GM03348 (cell line): ENCODE data around the gene FCER2.

ENCODE experiments used
- DNase-seq: peaks from one replicate; pipeline ENCODE4 v3.0.0; 2012; ENCODE audit warnings: low spot score

The FCER2 gene

DNA sequence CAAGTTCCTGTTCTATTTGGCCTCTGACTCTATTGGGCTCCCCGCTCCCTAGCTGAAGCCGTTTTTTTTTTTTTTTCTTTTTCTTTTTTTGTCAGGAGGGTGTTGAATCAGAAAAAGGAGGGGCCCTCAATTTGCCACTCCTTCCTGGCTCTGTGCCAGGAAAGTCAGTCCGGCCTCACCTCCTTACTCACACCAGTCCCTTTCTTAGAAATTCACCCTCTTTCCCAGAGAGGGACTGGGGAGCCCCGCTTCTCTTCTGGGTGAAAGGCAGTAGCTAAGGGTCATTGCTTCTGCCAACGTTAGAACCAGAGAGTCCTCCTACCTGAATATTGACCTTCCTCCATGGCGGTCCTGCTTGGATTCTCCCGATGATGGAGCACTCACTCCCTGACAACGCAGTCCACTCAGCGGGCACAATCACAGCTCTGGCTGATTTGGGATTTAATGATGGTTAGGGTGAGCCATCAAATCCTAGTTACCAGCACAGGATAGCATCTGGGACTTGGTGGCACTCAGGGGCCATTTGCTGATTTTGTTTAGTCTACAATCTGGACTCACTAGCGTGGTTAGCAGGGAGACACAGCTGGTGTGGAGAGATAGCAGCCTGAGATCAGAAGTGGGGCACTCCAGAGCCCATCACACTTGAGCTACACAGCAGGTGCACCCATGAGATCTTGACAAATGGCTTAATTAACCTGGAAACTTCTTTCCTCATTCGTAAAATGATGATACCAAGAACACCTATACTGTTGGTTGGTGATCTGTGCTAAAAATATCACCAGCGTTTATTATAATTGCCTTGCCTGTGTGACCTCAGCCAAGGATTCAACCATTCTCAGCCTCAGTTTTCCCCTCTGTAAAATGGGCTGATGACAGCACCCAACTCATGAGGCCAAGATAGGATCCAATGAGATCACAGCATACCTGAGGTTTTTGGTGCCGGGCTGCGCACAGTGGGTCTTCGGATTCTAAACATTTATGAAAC, 2.2 kb downstream of the FCER2 start:
- DNase-seq, result no peak

DNA sequence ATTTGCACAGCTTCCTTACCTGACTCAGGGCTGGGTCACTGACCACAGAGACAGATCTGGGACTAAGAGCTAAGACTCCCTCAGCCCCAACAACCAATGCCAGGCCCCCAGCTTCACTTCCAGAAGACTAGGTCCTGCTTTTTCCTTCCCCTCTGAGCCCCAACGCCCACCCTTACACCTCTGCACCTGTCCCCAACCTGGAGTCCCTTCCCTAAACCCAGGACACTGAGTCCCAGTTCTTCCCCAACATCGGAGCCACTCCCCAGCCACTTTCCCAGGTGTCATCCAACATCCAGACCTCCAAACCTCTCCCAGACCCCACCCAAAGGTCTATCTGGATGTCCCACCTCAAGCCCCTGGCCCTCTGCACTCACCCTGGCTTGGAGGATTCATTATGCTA, 2.9 kb downstream of the FCER2 start:
- no peak for DNase-seq

DNA sequence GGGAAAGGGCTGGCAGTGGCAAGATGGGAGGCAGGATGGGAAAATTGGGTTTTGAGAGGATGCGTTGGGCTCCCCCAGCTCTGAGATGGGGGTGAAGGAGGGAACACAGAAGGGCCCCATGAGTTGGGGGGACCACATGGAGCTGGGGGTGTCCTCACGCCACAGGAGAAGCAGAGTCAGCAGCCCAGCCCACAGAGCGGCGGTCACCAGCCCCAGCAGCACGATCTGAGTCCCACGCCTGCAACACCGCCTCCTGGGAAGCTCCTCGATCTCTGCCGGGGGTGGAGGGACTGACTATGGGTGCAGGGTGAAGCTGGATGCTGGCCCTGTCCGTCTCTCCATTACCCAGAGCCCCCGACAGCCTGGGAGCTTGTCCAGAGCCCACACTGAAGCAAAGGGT, 3.3 kb downstream of the FCER2 start:
- DNase-seq, result no peak

DNA sequence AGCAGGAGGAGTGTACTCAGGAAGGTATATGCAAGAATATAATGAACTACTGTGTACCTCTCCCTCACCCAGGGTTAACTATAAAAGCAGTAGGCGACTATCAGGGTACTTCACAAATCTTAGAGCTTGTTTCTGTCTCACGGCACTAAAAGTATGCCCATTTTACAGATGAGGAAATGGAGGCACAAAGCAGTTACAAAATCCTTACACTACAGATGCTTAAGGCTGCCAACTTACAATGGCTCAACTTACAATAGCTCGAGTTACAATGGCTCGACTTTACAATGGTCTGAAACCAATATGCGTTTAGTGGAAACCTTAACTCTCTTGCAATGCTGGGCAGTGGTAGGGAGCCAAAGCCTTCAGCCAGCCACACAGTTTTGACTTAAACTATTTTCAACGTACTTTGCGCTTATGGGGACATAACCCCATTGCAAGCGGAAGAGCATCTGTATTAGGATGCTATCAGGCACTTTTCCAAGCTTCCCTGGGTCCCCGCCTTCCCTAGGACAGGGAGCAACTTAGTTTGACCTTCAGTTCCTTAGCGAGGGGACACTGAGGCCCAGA, 4.1 kb downstream of the FCER2 start:
- DNase-seq, result no peak

DNA sequence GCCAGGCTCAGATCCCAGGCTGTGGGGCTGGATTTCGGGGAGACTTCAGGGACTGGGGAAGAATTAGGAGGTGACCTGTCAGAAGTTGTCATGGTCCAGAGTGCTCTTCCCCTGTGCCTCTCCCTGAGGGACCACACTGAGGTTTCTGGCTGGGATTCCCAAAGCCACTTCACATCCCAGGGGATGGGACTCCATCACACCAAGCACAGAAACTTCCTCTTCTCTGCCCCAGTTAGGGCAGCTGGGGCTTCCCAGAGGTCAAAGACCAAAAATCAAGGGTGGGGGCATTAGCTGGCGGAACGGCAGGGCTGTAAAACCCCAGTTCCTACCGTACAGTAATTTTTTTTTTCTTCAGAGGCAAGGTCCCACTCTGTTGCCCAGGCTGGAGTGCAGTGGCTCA, 7.4 kb downstream of the FCER2 start:
- no peak for DNase-seq

DNA sequence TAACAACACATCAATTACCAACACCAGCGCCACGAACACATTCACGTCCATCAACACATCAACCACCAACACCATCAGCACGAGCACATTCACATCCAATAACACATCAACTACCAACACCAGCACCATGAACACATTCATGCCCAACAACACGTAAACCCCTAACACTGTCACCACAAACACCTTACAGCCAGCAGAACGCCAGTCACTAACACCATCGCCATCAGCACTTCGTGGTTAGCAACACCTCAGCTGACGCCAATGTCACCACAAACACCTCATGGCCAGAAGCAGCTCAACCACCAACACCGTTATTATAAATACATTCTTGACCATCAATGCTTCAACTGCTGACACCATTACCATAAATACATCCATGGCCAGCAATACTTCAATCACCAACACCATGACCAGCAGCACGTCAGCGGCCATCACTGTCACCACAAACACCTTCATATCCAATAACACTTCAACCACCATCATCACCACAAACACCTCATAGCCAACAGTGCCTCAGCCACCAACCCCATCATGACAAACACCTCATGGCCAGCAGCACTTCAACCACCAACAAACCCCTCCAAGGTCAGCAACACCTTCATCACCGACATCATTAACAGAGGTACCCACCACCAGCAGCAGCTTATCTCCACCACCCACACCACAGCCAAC, 9.4 kb downstream of the FCER2 start:
- no peak for DNase-seq

DNA sequence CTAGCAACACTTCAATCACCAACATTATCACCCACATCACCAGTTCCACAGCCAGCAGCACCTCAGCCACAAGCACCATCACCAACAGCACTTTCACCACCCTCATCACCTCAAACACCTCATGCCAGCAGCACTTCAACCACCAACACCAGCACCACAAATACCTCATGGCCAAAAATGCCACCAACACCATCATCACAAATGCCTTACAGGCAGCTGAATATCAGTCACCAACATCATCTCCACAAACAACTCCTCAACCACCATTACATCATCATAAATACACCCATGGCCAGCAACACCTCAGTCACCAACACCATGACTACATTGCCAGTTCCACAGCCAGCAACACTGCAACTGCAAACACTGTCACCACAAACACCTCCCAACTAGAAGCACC, 10.4 kb downstream of the FCER2 start:
- DNase-seq, result no peak

DNA sequence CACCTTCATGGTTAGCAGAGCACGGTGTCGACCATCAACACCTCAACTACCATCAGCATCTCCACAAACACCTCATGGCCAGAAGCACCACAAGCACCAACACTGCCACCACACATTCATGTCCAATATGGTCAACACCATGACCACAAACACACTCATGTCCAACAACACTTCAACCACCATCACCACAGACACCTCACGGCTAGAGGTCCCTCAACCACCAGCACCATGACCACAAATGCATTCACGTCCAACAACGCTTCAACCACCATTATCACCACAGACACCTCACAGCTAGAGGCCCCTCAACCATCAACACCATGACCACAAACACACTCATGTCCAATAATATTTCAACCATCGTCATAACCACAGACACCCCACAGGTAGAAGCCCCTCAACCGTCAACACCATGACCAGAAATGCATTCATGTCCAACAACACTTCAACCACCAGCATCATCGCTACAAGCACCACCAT, 11.1 kb downstream of the FCER2 start:
- DNase-seq, result no peak

DNA sequence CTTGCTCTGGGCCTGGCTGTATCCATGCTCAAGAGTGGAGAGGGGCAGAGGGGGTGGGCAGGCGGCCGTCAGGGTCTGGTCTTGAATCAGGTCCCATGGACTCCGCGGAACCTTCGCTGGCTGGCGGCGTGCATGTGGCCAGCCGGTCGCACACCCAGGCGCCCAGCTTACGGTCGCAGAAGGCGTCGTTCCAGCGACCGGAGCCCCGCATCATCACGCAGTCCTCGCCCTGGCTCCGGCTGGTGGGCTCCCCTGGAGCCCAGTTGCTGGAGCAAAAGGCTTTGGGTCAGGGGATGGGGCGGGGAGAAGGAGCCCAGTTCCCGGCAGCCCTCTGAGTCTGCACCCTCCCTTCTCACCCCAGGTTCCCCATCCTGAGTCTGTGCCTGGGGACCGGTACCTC, 12.8 kb downstream of the FCER2 start:
- no peak for DNase-seq

DNA sequence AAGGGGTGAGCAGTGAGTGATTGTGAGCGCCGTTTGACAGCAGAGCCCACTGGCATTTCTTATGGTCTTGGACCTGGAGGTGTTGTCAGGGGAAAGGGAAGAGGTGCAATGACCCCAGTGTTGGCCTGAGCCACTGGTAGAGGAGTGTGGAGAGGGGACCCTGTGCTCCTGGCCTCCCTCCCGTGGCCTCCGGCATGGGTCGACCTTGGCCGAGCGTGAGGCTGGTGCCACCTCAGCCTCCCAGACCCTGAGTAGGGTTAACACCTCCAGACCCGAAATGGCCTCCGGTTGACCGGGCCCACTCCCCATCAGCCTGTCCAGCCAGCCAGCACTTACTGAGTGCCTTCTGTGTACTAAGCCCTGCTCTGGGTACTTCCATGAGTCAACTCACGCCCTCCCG, 14.8 kb downstream of the FCER2 start:
- no peak for DNase-seq

DNA sequence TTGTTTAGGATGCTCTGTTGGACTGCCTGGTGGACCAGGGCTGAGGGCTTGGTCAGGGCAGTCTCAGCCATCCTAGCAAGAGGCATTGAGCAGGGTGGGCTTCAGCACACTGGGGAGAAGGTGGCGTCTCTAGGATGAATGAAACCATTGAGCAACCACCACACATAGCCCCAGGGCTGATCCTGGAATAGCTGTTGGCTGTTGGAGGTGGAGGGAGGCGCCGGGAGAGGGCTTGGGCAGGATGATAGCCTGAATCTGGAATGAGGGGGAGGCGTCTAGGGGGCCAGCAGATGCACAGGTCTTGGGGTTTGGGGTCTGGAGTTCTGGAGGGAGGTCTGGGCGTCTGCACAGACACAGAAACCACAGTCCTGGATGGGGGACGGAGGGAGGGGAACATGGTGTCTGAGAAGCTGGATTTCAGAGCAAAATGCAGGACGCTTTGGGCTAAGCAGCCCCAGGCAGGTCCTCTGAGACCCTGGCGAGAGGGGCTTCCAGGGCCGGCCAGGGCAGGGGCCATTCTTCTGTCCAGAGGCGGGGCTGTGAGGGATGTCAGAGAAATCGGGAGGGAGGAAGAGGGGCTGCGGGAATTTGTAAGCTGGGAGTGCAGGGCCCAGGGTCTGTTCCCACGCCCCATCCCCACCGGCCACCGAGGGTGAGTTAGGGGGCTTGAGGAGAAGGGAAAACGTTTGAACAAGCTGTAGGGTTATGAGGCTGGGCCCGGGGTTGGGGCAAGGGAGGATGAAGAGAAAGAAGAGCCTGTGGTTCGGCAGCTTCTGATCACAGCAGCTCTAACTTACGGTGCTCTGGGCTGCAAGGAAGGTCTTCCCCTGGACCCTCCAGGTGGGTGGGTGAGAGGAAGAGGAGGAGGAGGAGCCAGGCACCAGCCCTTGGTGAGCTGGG, 16.1 kb downstream of the FCER2 start:
- DNase-seq, result no peak

DNA sequence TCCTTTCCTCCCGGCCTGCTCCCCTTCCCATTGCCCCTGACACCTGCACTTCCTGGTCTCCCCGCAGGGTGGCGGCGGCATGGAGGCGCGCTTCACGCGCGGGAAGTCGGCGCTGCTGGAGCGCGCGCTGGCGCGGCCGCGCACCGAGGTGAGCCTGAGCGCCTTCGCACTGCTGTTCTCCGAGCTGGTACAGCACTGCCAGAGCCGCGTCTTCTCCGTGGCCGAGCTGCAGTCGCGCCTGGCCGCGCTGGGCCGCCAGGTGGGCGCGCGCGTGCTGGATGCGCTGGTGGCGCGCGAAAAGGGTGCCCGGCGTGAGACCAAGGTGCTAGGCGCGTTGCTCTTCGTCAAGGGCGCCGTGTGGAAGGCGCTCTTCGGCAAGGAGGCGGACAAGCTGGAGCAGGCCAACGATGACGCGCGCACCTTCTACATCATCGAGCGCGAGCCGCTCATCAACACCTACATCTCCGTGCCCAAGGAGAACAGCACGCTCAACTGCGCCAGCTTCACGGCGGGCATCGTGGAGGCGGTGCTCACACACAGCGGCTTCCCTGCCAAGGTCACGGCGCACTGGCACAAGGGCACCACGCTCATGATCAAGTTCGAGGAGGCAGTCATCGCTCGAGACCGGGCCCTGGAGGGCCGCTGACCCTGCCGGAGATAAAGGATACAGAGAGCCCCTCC, 19.6 kb downstream of the FCER2 start:
- no peak for DNase-seq

DNA sequence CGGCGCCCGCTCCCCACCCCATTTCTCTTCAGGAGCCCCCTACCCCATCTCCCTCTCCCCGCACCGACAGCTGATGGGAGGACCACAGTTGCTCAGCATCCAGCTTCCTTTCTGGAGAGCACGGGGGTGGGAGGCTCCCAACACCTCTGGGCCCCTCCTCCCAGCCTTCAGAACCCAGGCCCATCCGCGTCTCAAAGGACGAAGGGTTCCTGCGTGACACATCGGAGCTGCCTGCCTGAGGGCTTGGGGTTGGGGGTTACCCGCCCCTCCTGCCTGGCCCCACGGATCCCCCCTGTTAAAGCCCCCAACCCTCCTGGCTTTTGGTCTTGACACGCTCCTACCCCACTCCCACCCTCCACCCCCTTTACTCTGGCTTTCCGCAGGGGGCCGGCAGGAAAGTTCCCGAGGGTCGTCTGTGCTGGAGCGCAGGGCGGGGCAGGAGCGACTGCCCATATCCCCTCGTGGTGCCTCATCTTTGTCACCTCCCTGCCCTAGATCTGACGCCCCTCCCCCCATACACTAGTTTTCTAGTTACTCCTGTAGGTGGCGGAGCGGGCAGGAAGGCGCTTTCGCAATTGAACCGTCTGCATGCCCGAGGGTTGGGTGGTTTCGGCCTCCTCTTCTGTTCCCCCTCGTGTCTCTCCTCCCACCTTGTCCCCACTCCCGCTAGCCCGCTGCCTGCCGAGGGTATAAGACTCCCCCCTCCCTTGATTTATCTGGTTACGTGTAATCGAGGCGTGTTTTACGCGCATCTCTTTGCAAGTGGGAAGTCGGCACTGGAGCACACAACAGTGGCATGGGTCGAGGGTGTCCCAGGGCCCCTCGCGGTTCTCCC, 20.4 kb downstream of the FCER2 start:
- peak; percentile 92 for DNase-seq

DNA sequence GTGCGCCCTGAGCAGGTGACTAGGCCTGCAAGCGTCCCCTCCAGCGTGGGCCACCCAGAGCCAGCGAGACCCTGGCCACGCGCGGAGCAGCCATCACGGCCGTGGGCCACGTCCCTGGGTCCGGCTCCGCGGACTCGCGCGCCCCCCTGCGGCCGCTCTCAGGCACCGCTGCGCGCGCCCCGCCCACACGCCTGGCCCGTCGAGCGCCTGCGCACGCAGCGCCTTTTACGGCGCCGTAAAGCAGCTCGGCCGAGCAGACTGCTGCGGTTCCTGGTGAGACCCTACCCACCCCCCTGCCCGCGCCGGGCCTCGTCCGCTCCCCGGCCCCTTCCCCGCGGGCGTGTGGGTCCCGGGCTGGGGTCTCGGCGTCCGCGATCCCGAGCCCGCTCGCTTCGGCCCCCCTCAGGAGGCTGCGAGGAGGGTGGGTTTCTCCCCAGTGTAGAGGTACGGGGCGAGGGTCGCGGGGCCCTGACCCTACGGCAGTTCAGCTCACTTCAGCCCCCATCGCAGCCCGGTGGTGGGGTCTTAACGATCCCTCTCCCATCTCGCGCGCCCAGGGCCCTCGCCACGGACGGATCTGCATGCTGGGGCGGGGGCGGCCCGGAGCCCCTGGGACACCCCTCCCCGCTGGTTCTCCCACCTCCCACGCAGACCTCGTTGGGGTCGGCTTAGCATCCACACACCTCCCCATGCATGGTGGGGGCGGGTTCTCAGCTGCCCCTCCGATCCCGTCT, 21.2 kb downstream of the FCER2 start, which contains the start of gene TRAPPC5:
Gene TRAPPC5, plus strand, starts transcription at position 228 of the 734 bp plus-strand sequence. CDS start 1,421 bp downstream, outside the sequence.
- DNase-seq, result peak; percentile 98

DNA sequence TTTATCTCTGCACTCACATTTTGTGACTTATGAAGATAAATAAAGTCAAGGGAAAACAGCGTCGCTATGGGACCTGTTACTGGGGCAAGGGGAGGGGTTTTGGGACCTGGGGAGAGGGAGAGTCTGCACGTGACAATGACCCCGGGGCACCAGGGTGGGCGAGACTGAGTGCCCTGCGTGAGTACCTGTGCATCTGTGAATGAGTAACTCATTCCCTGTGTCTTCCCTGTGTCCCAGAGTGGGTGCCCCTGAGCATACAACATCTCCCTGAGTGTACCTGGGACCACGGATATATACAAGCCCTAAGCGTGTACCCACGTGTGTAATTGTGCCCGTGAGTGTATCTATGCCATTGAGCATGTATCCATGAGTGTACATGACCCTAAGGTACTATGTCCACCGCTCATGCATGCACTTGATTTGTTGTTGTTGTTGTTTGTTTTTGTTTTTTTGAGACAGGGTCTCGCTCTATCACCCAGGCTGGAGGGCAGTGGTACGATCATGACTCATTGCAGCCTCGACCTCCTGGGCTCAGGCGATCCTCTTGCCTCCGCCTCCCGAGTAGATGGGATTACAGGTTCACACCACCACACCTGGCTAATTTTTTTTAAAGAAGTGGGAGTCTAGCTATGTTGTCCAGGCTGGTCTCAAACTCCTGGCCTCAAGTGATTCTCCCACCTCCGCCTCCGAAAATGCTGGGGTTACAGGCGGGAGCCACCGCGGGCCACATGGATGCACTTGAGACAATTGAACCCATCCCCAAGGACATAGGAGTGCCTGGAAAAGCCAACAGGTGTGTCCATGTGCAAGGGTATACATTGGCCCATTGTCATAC, 21.9 kb downstream of the FCER2 start:
- no peak for DNase-seq

DNA sequence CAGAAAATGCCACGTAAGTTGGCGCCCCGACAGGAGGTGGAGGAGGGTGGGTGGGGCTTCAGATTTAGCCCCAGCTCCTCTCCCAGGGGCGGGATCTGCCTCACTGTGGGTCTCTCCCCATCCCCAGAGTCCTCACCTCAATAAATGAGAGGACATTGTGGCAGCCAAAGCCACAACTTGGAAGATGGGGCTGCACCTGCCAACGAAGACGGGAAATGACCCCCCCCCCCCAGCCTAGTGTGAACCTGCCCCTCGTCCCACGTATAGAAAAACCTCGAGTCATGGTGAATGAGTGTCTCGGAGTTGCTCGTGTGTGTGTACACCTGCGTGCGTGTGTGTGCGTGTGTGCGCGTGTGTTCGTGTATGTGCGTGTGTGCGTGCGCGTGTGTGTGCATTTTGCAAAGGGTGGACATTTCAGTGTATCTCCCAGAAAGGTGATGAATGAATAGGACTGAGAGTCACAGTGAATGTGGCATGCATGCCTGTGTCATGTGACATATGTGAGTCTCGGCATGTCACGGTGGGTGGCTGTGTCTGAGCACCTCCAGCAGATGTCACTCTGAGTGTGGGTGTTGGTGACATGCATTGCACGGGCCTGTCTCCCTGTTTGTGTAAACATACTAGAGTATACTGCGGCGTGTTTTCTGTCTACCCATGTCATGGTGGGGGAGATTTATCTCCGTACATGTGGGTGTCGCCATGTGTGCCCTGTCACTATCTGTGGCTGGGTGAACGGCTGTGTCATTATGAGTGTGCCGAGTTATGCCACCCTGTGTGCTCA, 22.8 kb downstream of the FCER2 start:
- DNase-seq, result no peak

DNA sequence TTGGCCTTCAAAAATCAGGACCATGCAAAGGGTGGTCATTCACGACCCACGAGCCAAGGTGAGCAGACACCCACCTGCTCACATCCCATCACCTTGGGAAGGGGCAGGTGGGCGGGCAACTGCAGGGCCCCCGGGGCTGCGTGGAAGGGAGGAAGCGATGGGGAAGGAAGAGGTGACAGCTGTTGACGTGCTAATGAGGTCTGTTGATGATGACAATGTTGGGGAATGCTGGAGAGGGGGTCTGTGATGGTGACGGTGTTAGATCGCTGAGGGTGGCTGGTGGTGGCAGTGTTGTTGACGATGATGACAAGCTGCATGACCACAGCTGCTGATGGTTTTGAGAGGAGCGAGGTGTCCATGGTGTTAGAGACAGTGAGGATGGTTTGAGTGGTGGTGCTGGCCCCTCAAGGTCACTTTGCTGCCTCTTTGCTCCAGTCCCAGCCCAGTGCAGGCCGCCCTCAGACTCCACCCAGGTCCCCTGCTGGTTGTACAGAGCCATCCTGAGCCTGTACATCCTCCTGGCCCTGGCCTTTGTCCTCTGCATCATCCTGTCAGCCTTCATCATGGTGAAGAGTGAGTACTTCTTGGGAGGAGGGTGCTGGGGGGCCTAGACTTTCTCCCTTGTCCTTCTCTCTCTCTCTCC, 24.1 kb downstream of the FCER2 start:
- no peak for DNase-seq
